A375 (cell line): ENCODE measurements around the gene TNP2. TPM values are rescaled to one million over a fixed set of nuclear protein-coding genes. Genes with fewer than 3 reads are reported as not detected.

Experiments
- small RNA-seq: library from RNA; depleted of rRNA; stranded (forward); fragments of <200 nt; gene quantifications from one replicate; pipeline ENCODE3, GENCODE V24; 2014
- total RNA-seq: library from RNA; depleted of rRNA; stranded (reverse); fragments of >200 nt; shearing (Covaris generic); gene quantifications from 2 replicates; pipeline ENCODE4 v1.2.3, GENCODE V29; 2014; rRNA removed

The TNP2 gene
- total RNA-seq = not detected in 2 replicates

GRCh38 chr16:11268921-11269375, at the start of gene TNP2:
TSS of gene TNP2 (minus strand) at chr16:11269325. CDS start at chr16:11269262, 63 bp downstream.

GRCh38 chr16:11280616-11281522, 11.7 kb upstream of the TNP2 start, which contains the start of gene PRM1:
TSS of gene PRM1 (minus strand) at chr16:11281330. CDS start at chr16:11281238, 92 bp downstream.

GRCh38 chr16:11276143-11276895, 7.2 kb upstream of the TNP2 start, which contains the start of gene PRM2:
TSS of gene PRM2 (minus strand) at chr16:11276480. CDS start at chr16:11276370, 110 bp downstream.

GRCh38 chr16:11272921-11273720, 4.0 kb upstream of the TNP2 start, which contains the start of gene PRM3:
TSS of gene PRM3 (minus strand) at chr16:11273629. CDS start at chr16:11273595, 34 bp downstream.

GRCh38 chr16:11255737-11256660, 13.1 kb downstream of the TNP2 start, which contains the start of gene SOCS1:
TSS of gene SOCS1 (minus strand) at chr16:11256204. CDS start at chr16:11255478, 726 bp downstream.

Small RNA genes lying within 50 kb of the gene (small RNA-seq; reads per million reads assigned to genes)
- gene MIR548H2 (not detected), gene RF00019 (not detected), gene RF00554 (not detected)

Other genes starting within 250 kb of the TNP2 start
- gene SOCS1, start 13.1 kb downstream of the TNP2 start, total RNA-seq = 0.49 and 1.6 TPM in 2 replicates
- gene PRM3, start 4.3 kb upstream of the TNP2 start, total RNA-seq = not detected in 2 replicates
- not detected in 2 replicates for gene PRM2, start 7.2 kb upstream of the TNP2 start, total RNA-seq
- gene PRM1, start 12.0 kb upstream of the TNP2 start, total RNA-seq = not detected in 2 replicates
- 17.5 and 18.7 TPM in 2 replicates for gene RMI2, start 76.1 kb upstream of the TNP2 start, total RNA-seq